RWPE2 (cell line): ENCODE data around the gene PRKG1.

Experiments used
- ATAC-seq: fragments of 200-7000 bp; cut with Tn5 transposase; 3 replicates; pipeline ENCODE4 v1.9.1; 2021; ENCODE audit warnings: low read depth
- DNase-seq: peaks from one replicate; pipeline ENCODE4 v3.0.0-alpha.2; 2020; ENCODE audit warnings: low spot score
- H3K27ac ChIP-seq: fragments of 450-650 bp; 2 replicates; pipeline ENCODE4 v1.5.1; 2017; ENCODE audit warnings: mild to moderate bottlenecking; ENCODE audit not compliant: poor library complexity, severe bottlenecking
- H3K27me3 ChIP-seq: fragments of 250-450 bp; sonication (Bioruptor Pico); 2 replicates; pipeline ENCODE4 v1.5.1; 2021; ENCODE audit warnings: mild to moderate bottlenecking, moderate library complexity; ENCODE audit not compliant: insufficient read depth, poor library complexity, severe bottlenecking
- H3K36me3 ChIP-seq: fragments of 250-450 bp; sonication (Bioruptor Pico); 2 replicates; pipeline ENCODE4 v1.5.1; 2020; ENCODE audit warnings: low read depth, mild to moderate bottlenecking, moderate library complexity
- H3K4me1 ChIP-seq: fragments of 250-450 bp; sonication (Bioruptor Pico); 2 replicates; pipeline ENCODE4 v1.5.1; 2021; ENCODE audit warnings: mild to moderate bottlenecking, moderate library complexity; ENCODE audit not compliant: insufficient read depth, poor library complexity, severe bottlenecking
- H3K4me3 ChIP-seq: fragments of 250-450 bp; sonication (Bioruptor Pico); 2 replicates; pipeline ENCODE4 v1.5.1; 2021; ENCODE audit warnings: mild to moderate bottlenecking, moderate library complexity; ENCODE audit not compliant: severe bottlenecking
- H3K9me3 ChIP-seq: fragments of 250-450 bp; sonication (Bioruptor Pico); 2 replicates; pipeline ENCODE4 v1.5.1; 2021; ENCODE audit warnings: mild to moderate bottlenecking, moderate library complexity; ENCODE audit not compliant: severe bottlenecking
- TF ChIP-seq, protein P1 (sequence below): fragments of 450-650 bp; IDR thresholded peaks from one replicate; pipeline ENCODE4 v1.5.1; 2017; ENCODE audit warnings: mild to moderate bottlenecking, moderate library complexity; ENCODE audit not compliant: poor library complexity, severe bottlenecking

PRKG1 gene

GRCh38 chr10:51606825-51607462 lies 532.7 kb downstream of the PRKG1 start:
- TF ChIP-seq, protein P1, sequence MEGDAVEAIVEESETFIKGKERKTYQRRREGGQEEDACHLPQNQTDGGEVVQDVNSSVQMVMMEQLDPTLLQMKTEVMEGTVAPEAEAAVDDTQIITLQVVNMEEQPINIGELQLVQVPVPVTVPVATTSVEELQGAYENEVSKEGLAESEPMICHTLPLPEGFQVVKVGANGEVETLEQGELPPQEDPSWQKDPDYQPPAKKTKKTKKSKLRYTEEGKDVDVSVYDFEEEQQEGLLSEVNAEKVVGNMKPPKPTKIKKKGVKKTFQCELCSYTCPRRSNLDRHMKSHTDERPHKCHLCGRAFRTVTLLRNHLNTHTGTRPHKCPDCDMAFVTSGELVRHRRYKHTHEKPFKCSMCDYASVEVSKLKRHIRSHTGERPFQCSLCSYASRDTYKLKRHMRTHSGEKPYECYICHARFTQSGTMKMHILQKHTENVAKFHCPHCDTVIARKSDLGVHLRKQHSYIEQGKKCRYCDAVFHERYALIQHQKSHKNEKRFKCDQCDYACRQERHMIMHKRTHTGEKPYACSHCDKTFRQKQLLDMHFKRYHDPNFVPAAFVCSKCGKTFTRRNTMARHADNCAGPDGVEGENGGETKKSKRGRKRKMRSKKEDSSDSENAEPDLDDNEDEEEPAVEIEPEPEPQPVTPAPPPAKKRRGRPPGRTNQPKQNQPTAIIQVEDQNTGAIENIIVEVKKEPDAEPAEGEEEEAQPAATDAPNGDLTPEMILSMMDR, result no peak
- Histone ChIP-seq H3K4me1 (no peaks in the 10 kb centered on the region), H3K9me3 (no peaks in the 10 kb centered on the region), H3K27me3 (no peaks in the 10 kb centered on the region), H3K4me3 (no peak overlapping the region), H3K36me3 (no peaks in the 10 kb centered on the region), H3K27ac (no peak overlapping the region)
- DNase-seq (no peak), ATAC-seq (no peak)

DNA sequence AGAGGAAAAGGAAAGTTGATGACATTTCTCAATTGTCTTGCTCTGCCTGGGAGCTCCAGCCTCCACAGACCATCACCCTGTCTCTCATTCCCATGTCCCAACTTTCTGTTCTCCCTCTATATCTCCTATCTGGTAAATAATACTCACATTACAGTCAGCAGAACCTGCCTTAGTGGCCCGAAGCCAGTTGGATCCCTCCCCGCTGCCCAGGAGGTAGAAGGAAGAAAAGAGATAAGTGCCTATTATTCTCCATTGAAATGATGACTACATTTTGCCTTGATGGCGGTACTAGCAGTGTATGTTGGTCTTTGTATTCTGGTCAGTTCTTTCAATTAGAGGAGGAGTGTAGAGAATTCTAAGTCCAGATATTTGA lies 533.2 kb downstream of the PRKG1 start:
- ATAC-seq, result no peak
- no peak for DNase-seq
- Histone ChIP-seq H3K4me3 (no peak overlapping the region), H3K27ac (no peak overlapping the region), H3K4me1 (no peaks in the 10 kb centered on the region), H3K9me3 (no peaks in the 10 kb centered on the region), H3K36me3 (no peaks in the 10 kb centered on the region), H3K27me3 (no peaks in the 10 kb centered on the region)
- TF ChIP-seq, protein P1, result no peak

- H3K4me3 ChIP-seq, result no peak overlapping the region
- no peaks in the 10 kb centered on the region for H3K4me1 ChIP-seq
- no peak overlapping the region for H3K27ac ChIP-seq
- H3K36me3 ChIP-seq, result no peaks in the 10 kb centered on the region
- no peak for ATAC-seq
- TF ChIP-seq, protein P1, result no peak
- no peaks in the 10 kb centered on the region for H3K27me3 ChIP-seq
- no peak for DNase-seq
- H3K9me3 ChIP-seq, result no peaks in the 10 kb centered on the region
Observed at GRCh38 chr10:51608211-51608610, 533.9 kb downstream of the PRKG1 start.

GRCh38 chr10:51615764-51616298 lies 541.5 kb downstream of the PRKG1 start:
- Histone ChIP-seq H3K4me1 (no peaks in the 10 kb centered on the region), H3K36me3 (no peaks in the 10 kb centered on the region), H3K27ac (no peak overlapping the region), H3K4me3 (no peak overlapping the region), H3K9me3 (no peaks in the 10 kb centered on the region), H3K27me3 (no peaks in the 10 kb centered on the region)
- no peak for DNase-seq
- TF ChIP-seq, protein P1, result no peak
- no peak for ATAC-seq

DNA sequence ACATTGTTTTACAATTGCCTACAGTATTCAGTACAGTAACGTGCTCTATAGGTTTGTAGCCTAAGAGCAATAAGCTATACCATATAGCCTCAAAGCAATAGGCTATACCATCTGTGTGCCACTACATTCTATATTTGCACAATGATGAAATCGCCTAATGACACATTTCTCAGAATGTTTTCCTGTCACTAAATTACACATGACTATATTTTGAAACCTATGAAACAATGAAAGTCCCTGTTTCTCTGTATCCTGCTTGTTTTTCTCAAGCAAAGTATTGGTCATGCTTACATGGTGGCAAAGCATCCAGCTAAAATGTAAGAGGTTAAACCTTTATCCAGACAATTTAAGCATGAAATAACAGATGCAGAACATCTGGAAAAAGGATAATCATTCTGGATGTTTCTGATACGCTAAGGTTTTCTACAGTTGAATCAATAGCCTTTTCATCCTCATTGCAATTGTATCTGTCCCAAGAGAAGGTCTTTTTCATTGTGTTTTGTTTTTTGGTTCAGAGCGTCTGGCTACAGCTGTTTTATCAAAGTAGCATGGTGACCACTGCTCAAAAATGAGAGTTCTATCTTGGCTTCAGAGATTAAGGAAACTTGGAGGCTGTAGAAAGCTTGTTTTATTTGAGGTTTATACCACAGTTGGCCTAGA lies 543.4 kb downstream of the PRKG1 start:
- TF ChIP-seq, protein P1, result no peak
- Histone ChIP-seq H3K9me3 (no peaks in the 10 kb centered on the region), H3K4me1 (no peaks in the 10 kb centered on the region), H3K4me3 (no peak overlapping the region), H3K27me3 (no peaks in the 10 kb centered on the region), H3K36me3 (no peaks in the 10 kb centered on the region), H3K27ac (no peak overlapping the region)
- no peak for ATAC-seq
- no peak for DNase-seq
